Measurements from ENCODE around the gene FFAR2. TPM values are rescaled to one million over a fixed set of nuclear protein-coding genes. Genes with fewer than 3 reads are reported as not detected.
"Not testable (repeated sequence)": the region's sequence is repeated elsewhere in the genome, so short reads cannot be mapped to it uniquely, and the experiment has no call there.

FFAR2 gene
- total RNA-seq, 2 experiments from 2014 or later = not detected

- POLR2A ChIA-PET = no interaction called here
- CTCF ChIA-PET = interaction anchor here (1.0 to 1.2 kb wide), 2 partner anchors 17 to 74 kb away, joined by 4 read pairs; no protein-coding TSS in a partner anchor
Measured at GRCh38 chr19:35421362-35421761, 26.7 kb upstream of the FFAR2 start.

GRCh38 chr19:35423406-35423805 lies 24.7 kb upstream of the FFAR2 start:
- POLR2A ChIA-PET, CTCF ChIA-PET: not testable (repeated sequence)

- CTCF ChIA-PET = no interaction called here
- POLR2A ChIA-PET = interaction anchor here (0.5 kb wide), 1 partner anchor 13 kb away, joined by 3 read pairs; no protein-coding TSS in a partner anchor
Measured at GRCh38 chr19:35425682-35426081, 22.4 kb upstream of the FFAR2 start.

- POLR2A ChIA-PET = no interaction called here
- CTCF ChIA-PET = no interaction called here
Measured at GRCh38 chr19:35427187-35427586, 20.9 kb upstream of the FFAR2 start.

- POLR2A ChIA-PET = no interaction called here
- CTCF ChIA-PET = interaction anchor here (1.1 kb wide), 1 partner anchor 12 kb away, joined by 3 read pairs; no protein-coding TSS in a partner anchor
Measured at GRCh38 chr19:35429698-35430408, 18.2 kb upstream of the FFAR2 start.

- CTCF ChIA-PET = interaction anchor here (0.9 kb wide), 1 partner anchor 12 kb away, joined by 5 read pairs; no protein-coding TSS in a partner anchor
- POLR2A ChIA-PET = no interaction called here
Measured at GRCh38 chr19:35430409-35431144, 17.5 kb upstream of the FFAR2 start.

GRCh38 chr19:35431145-35431807 lies 16.8 kb upstream of the FFAR2 start:
- CTCF ChIA-PET = interaction anchor here (0.9 kb wide), 1 partner anchor 11 kb away, joined by 5 read pairs; no protein-coding TSS in a partner anchor
- POLR2A ChIA-PET = interaction anchor here (0.6 kb wide), 1 partner anchor 1435 kb away, joined by 3 read pairs; no protein-coding TSS in a partner anchor

- POLR2A ChIA-PET = no interaction called here
Measured at GRCh38 chr19:35432911-35433310, 15.1 kb upstream of the FFAR2 start.

GRCh38 chr19:35433448-35433847 lies 14.6 kb upstream of the FFAR2 start:
- ChIA-PET POLR2A (no interaction called here), CTCF (no interaction called here)

More at GRCh38 chr19:35432911-35433310, 15.1 kb upstream of the FFAR2 start:
- CTCF ChIA-PET = no interaction called here

GRCh38 chr19:35435896-35436295 lies 12.2 kb upstream of the FFAR2 start:
- ChIA-PET CTCF (no interaction called here), POLR2A (no interaction called here)

GRCh38 chr19:35436477-35437405 lies 11.3 kb upstream of the FFAR2 start:
- ChIA-PET POLR2A (no interaction called here), CTCF (no interaction called here)

- CTCF ChIA-PET = interaction anchor here (0.6 kb wide), 1 partner anchor 232 kb away, joined by 3 read pairs; no protein-coding TSS in a partner anchor
- POLR2A ChIA-PET = no interaction called here
Measured at GRCh38 chr19:35437406-35437951, 10.6 kb upstream of the FFAR2 start.

GRCh38 chr19:35438096-35438495 lies 10.0 kb upstream of the FFAR2 start:
- ChIA-PET CTCF (no interaction called here), POLR2A (no interaction called here)

- CTCF ChIA-PET = no interaction called here
- POLR2A ChIA-PET = no interaction called here
Measured at GRCh38 chr19:35438527-35438926, 9.5 kb upstream of the FFAR2 start.

- ChIA-PET CTCF (no interaction called here), POLR2A (no interaction called here)
Measured at GRCh38 chr19:35439921-35440320, 8.1 kb upstream of the FFAR2 start.

- ChIA-PET CTCF (no interaction called here), POLR2A (no interaction called here)
Measured at GRCh38 chr19:35442091-35442490, 6.0 kb upstream of the FFAR2 start.

- ChIA-PET CTCF (interaction anchor here (0.7 to 1.5 kb wide), 2 partner anchors 51 to 68 kb away, joined by 3 read pairs; no protein-coding TSS in a partner anchor), POLR2A (no interaction called here)
Measured at GRCh38 chr19:35444735-35445134, 3.3 kb upstream of the FFAR2 start.

- CTCF ChIA-PET = interaction anchor here (1.5 kb wide), 1 partner anchor 49 kb away, joined by 3 read pairs; no protein-coding TSS in a partner anchor
- POLR2A ChIA-PET = no interaction called here
Measured at GRCh38 chr19:35445826-35446593, 2.0 kb upstream of the FFAR2 start.
